HL-60 (cell line): ENCODE data around the gene AJUBA.

Source experiments
- CTCF ChIP-seq: IDR thresholded peaks from one replicate; pipeline ENCODE4 v1.5.1; 2011; ENCODE audit warnings: low read length, control low read depth, inconsistent platforms; ENCODE audit not compliant: insufficient read depth
- GABPA ChIP-seq: IDR thresholded peaks from 2 replicates; pipeline ENCODE4 v1.6.1; 2012; ENCODE audit warnings: low read depth
- POLR2AphosphoS5 ChIP-seq: IDR thresholded peaks from 2 replicates; pipeline ENCODE4 v1.6.1; 2012; ENCODE audit warnings: low read depth
- TF ChIP-seq, protein P1 (sequence below): IDR thresholded peaks from 2 replicates; pipeline ENCODE4 v1.6.1; 2012; ENCODE audit warnings: low read depth; ENCODE audit not compliant: insufficient replicate concordance

DNA sequence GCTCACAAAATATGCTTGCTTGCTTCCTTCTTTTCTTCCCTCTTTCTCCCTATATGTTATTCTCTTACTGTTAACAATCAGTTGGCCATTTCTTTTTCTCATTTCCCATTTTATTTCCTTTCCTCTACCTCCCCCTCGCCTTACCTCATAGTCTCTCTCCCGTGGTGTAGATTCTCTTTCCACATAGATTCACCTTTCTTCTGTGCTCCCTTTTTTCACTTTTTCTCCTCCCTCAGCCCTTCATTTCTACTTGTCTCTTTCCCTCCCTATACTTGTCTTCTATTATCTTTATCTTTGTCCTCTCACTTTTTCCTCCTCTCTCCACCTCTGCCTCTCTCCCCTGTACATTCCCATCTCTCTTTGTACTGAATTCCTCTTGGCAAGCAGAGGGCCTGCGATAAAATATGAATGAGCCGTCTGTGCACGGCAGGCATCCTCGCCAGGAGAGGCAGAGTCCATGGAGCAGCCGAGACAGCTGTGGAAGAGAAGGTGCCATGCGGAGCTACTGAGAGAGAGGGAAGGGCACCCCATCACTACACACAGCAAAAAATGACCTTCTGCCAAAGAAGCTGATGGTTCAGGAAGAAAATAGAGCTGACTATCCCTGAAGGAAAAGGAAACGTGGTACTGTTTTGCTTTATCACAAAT, 15.4 kb upstream of the AJUBA start:
- TF ChIP-seq, protein P1, sequence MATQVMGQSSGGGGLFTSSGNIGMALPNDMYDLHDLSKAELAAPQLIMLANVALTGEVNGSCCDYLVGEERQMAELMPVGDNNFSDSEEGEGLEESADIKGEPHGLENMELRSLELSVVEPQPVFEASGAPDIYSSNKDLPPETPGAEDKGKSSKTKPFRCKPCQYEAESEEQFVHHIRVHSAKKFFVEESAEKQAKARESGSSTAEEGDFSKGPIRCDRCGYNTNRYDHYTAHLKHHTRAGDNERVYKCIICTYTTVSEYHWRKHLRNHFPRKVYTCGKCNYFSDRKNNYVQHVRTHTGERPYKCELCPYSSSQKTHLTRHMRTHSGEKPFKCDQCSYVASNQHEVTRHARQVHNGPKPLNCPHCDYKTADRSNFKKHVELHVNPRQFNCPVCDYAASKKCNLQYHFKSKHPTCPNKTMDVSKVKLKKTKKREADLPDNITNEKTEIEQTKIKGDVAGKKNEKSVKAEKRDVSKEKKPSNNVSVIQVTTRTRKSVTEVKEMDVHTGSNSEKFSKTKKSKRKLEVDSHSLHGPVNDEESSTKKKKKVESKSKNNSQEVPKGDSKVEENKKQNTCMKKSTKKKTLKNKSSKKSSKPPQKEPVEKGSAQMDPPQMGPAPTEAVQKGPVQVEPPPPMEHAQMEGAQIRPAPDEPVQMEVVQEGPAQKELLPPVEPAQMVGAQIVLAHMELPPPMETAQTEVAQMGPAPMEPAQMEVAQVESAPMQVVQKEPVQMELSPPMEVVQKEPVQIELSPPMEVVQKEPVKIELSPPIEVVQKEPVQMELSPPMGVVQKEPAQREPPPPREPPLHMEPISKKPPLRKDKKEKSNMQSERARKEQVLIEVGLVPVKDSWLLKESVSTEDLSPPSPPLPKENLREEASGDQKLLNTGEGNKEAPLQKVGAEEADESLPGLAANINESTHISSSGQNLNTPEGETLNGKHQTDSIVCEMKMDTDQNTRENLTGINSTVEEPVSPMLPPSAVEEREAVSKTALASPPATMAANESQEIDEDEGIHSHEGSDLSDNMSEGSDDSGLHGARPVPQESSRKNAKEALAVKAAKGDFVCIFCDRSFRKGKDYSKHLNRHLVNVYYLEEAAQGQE, result no peak
- no peak for TF ChIP-seq CTCF
- no peak for TF ChIP-seq POLR2AphosphoS5
- TF ChIP-seq GABPA, result no peak
